Measurements from ENCODE around the gene SDC3.

Gene SDC3

GRCh38 chr1:30872033-30872947 lies 36.3 kb downstream of the SDC3 start:
- no peak overlapping the region for H3K27ac ChIP-seq (ENCODE audit: low read length)
- H3K79me2 ChIP-seq (ENCODE audit: insufficient read depth, low read length): no peaks in the 10 kb centered on the region
- H3K4me2 ChIP-seq (ENCODE audit: insufficient read depth, low read length): no peak overlapping the region
- no peak overlapping the region for H3K9ac ChIP-seq (ENCODE audit: low read depth, low read length)
- ATAC-seq (ENCODE audit: insufficient read depth, low read depth) (no peak), DNase-seq (no peak)
- no peak for TF ChIP-seq CTCF (IDR thresholded peaks at IDR 0.05; ENCODE audit: borderline replicate concordance, extremely low read depth, low read length, poor library complexity, severe bottlenecking)
- TF ChIP-seq EZH2 (IDR thresholded peaks at IDR 0.05; ENCODE audit: borderline replicate concordance, low read depth, low read length, severe bottlenecking): no peak
- H3K4me3 ChIP-seq (ENCODE audit: low read depth in 1 of 2, low read length in 2 of 2): no peak overlapping the region
- H2AFZ ChIP-seq (ENCODE audit: low read depth, low read length): no peak overlapping the region
- H3K4me1 ChIP-seq (ENCODE audit: insufficient read depth, low read length): no peaks in the 10 kb centered on the region
- peaks cover 5% of the 10 kb centered on the region for H3K27me3 ChIP-seq (ENCODE audit: insufficient read depth, low read length, poor library complexity)
- no peaks in the 10 kb centered on the region for H3K36me3 ChIP-seq (ENCODE audit: insufficient read depth, low read length)
- H3K9me3 ChIP-seq (ENCODE audit: insufficient read depth, low read length, severe bottlenecking): peaks cover 13% of the 10 kb centered on the region
- peaks cover 2% of the 10 kb centered on the region; the same call in 1 of the 2 replicates for H4K20me1 ChIP-seq (ENCODE audit: insufficient read depth, low read length)

- no peaks in the 10 kb centered on the region for H3K4me1 ChIP-seq (ENCODE audit: insufficient read depth, low read length)
- TF ChIP-seq EZH2 (IDR thresholded peaks at IDR 0.05; ENCODE audit: borderline replicate concordance, low read depth, low read length, severe bottlenecking) (no peak), CTCF (IDR thresholded peaks at IDR 0.05; ENCODE audit: borderline replicate concordance, extremely low read depth, low read length, poor library complexity, severe bottlenecking) (no peak)
- H3K4me2 ChIP-seq (ENCODE audit: insufficient read depth, low read length): no peak overlapping the region
- no peak for DNase-seq
- H3K36me3 ChIP-seq (ENCODE audit: insufficient read depth, low read length): no peaks in the 10 kb centered on the region
- H3K4me3 ChIP-seq (ENCODE audit: low read depth in 1 of 2, low read length in 2 of 2): no peak overlapping the region
- no peak for ATAC-seq (ENCODE audit: insufficient read depth, low read depth)
- H3K79me2 ChIP-seq (ENCODE audit: insufficient read depth, low read length): no peaks in the 10 kb centered on the region
- H2AFZ ChIP-seq (ENCODE audit: low read depth, low read length): no peak overlapping the region
- peaks cover 2% of the 10 kb centered on the region; the same call in 1 of the 2 replicates for H4K20me1 ChIP-seq (ENCODE audit: insufficient read depth, low read length)
- peaks cover 13% of the 10 kb centered on the region for H3K9me3 ChIP-seq (ENCODE audit: insufficient read depth, low read length, severe bottlenecking)
- H3K9ac ChIP-seq (ENCODE audit: low read depth, low read length): no peak overlapping the region
- peaks cover 6% of the 10 kb centered on the region for H3K27me3 ChIP-seq (ENCODE audit: insufficient read depth, low read length, poor library complexity)
- no peak overlapping the region for H3K27ac ChIP-seq (ENCODE audit: low read length)
These were observed 37.2 kb downstream of the SDC3 start for GRCh38 chr1:30871276-30871871.

- DNase-seq: no peak
- Histone ChIP-seq H3K27me3 (ENCODE audit: insufficient read depth, low read length, poor library complexity) (peaks cover 9% of the 10 kb centered on the region), H3K4me3 (ENCODE audit: low read depth in 1 of 2, low read length in 2 of 2) (no peak overlapping the region), H2AFZ (ENCODE audit: low read depth, low read length) (no peak overlapping the region), H3K36me3 (ENCODE audit: insufficient read depth, low read length) (no peaks in the 10 kb centered on the region), H4K20me1 (ENCODE audit: insufficient read depth, low read length) (no peaks in the 10 kb centered on the region), H3K79me2 (ENCODE audit: insufficient read depth, low read length) (no peaks in the 10 kb centered on the region), H3K4me2 (ENCODE audit: insufficient read depth, low read length) (no peak overlapping the region), H3K9me3 (ENCODE audit: insufficient read depth, low read length, severe bottlenecking) (peaks cover 13% of the 10 kb centered on the region), H3K4me1 (ENCODE audit: insufficient read depth, low read length) (no peaks in the 10 kb centered on the region), H3K9ac (ENCODE audit: low read depth, low read length) (no peak overlapping the region), H3K27ac (ENCODE audit: low read length) (no peak overlapping the region)
- no peak for TF ChIP-seq EZH2 (IDR thresholded peaks at IDR 0.05; ENCODE audit: borderline replicate concordance, low read depth, low read length, severe bottlenecking)
- no peak for TF ChIP-seq CTCF (IDR thresholded peaks at IDR 0.05; ENCODE audit: borderline replicate concordance, extremely low read depth, low read length, poor library complexity, severe bottlenecking)
- ATAC-seq (ENCODE audit: insufficient read depth, low read depth): no peak
These were observed 37.9 kb downstream of the SDC3 start for GRCh38 chr1:30870656-30871055.
